GM18505 (cell line): ENCODE measurements around the gene ZNF407.
A peak's percentile ranks its signal among the peaks of the same experiment; 100 is the strongest.

Source experiments
- ATAC-seq: cut with Tn5 transposase; IDR thresholded peaks from one replicate; pipeline ENCODE4 v1.9.1; 2021; ENCODE audit not compliant: unreplicated experiment
- POLR2A ChIP-seq: IDR thresholded peaks from 4 replicates; pipeline ENCODE4 v1.6.1; 2011; ENCODE audit warnings: borderline replicate concordance; ENCODE audit not compliant: insufficient read depth, insufficient read length; ENCODE audit errors: extremely low read depth

The ZNF407 gene

GRCh38 chr18:75063196-75063595 is 465.5 kb downstream of the ZNF407 start:
- no peak for TF ChIP-seq POLR2A
- no peak for ATAC-seq

- TF ChIP-seq POLR2A: no peak
- no peak for ATAC-seq
These were observed 466.2 kb downstream of the ZNF407 start for GRCh38 chr18:75063615-75064512.

- no peak for ATAC-seq
- TF ChIP-seq POLR2A: no peak
These were observed 466.8 kb downstream of the ZNF407 start for GRCh38 chr18:75064513-75064905.

- no peak for TF ChIP-seq POLR2A
- ATAC-seq: no peak
These were observed 467.8 kb downstream of the ZNF407 start for GRCh38 chr18:75065251-75066000.

- ATAC-seq: no peak
These were observed 468.6 kb downstream of the ZNF407 start for GRCh38 chr18:75066021-75066880.

GRCh38 chr18:75066936-75067335 is 469.3 kb downstream of the ZNF407 start:
- no peak for ATAC-seq
- no peak for TF ChIP-seq POLR2A

More at GRCh38 chr18:75066021-75066880, 468.6 kb downstream of the ZNF407 start:
- no peak for TF ChIP-seq POLR2A

GRCh38 chr18:75067996-75068645 is 470.5 kb downstream of the ZNF407 start:
- ATAC-seq: no peak
- no peak for TF ChIP-seq POLR2A

GRCh38 chr18:75068682-75069435 is 471.2 kb downstream of the ZNF407 start:
- TF ChIP-seq POLR2A: no peak
- no peak for ATAC-seq

- TF ChIP-seq POLR2A: no peak
- ATAC-seq: no peak
These were observed 472.6 kb downstream of the ZNF407 start for GRCh38 chr18:75070235-75070624.

- ATAC-seq: peak; percentile 82
These were observed 473.2 kb downstream of the ZNF407 start for GRCh38 chr18:75070625-75071483.

GRCh38 chr18:75071484-75071785 is 473.8 kb downstream of the ZNF407 start:
- no peak for ATAC-seq
- no peak for TF ChIP-seq POLR2A

More at GRCh38 chr18:75070625-75071483, 473.2 kb downstream of the ZNF407 start:
- TF ChIP-seq POLR2A: peak; percentile 37
